Tibial nerve (tissue), 4 donors: ENCODE results near the gene KCNJ1. TPM values are rescaled to one million over a fixed set of nuclear protein-coding genes. Genes with fewer than 3 reads are reported as not detected.

ENCODE experiments used
- DNase-seq, 2 donors: peaks; one replicate each; pipeline ENCODE4 v3.0.0-alpha.2; 2019; ENCODE audit warnings: low spot score in 2 of 2
- H3K27ac ChIP-seq, 4 donors: fragments of 200-600 bp; sonication (generic) in 3 of 4; one replicate each; pipeline ENCODE4 v1.5.1; 2017 to 2019; ENCODE audit warnings: mild to moderate bottlenecking in 1 of 4
- H3K27me3 ChIP-seq, 2 donors: fragments of 200-600 bp; sonication (generic) in 1 of 2; one replicate each; pipeline versions ENCODE4 v1.5.1 to v1.6.0; 2017 to 2019
- H3K36me3 ChIP-seq, 3 donors: fragments of 200-600 bp; sonication (generic); one replicate each; pipeline ENCODE4 v1.5.1; 2018 to 2019
- H3K4me1 ChIP-seq, 4 donors: fragments of 200-600 bp; sonication (generic) in 3 of 4; one replicate each; pipeline ENCODE4 v1.5.1; 2017 to 2019
- H3K4me3 ChIP-seq, 4 donors: fragments of 200-600 bp; sonication (generic) in 3 of 4; one replicate each; pipeline ENCODE4 v1.5.1; 2017 to 2019; ENCODE audit warnings: mild to moderate bottlenecking in 1 of 4, moderate library complexity in 1 of 4
- H3K9me3 ChIP-seq, 4 donors: fragments of 200-600 bp; sonication (generic) in 3 of 4; one replicate each; pipeline ENCODE4 v1.5.1; 2017 to 2019
- EP300 ChIP-seq, 2 donors: sonication (generic); formaldehyde crosslinking; IDR thresholded peaks; one replicate each; pipeline ENCODE4 v1.6.1; 2017; ENCODE audit warnings: antibody characterized with exemption in 2 of 2, mild to moderate bottlenecking in 1 of 2
- POLR2A ChIP-seq, 2 donors: fragments of 450-650 bp; IDR thresholded peaks; one replicate each; pipeline ENCODE4 v1.6.1; 2017; ENCODE audit warnings: antibody characterized with exemption in 2 of 2, mild to moderate bottlenecking in 2 of 2, moderate library complexity in 2 of 2
- WGBS, 2 donors: methylation state at CpG; one replicate each; pipeline ENCODE4 v1.1.5; 2018; 5-methylcytosine and 5-hydroxymethylcytosine counted together
- total RNA-seq, 4 donors: library from RNA; depleted of rRNA; stranded (reverse); fragments of >200 nt; gene quantifications; one replicate each; pipeline ENCODE4 v1.1.0, GENCODE V29; 2016
- TF ChIP-seq, protein P1 (sequence below), 5 experiments: fragments of 200-600 bp in 3 of 5; fragments of 450-650 bp in 2 of 5; sonication (generic) in 3 of 5; IDR thresholded peaks; one replicate each; pipeline ENCODE4 v1.5.1; 2016 to 2019; ENCODE audit warnings: antibody characterized with exemption in 5 of 5, mild to moderate bottlenecking in 3 of 5, moderate library complexity in 2 of 5

KCNJ1 gene
- total RNA-seq, 4 donors from 2014 or later = not detected

GRCh38 chr11:128822130-128822529 lies 45.0 kb downstream of the KCNJ1 start:
- TF ChIP-seq POLR2A (IDR thresholded peaks at IDR 0.05) = no peak
- H3K27me3 ChIP-seq = peaks cover 0 to 12% of the 10 kb centered on the region in 2 donors
- H3K9me3 ChIP-seq = no peaks in the 10 kb centered on the region
- no peak for DNase-seq
- WGBS, 2 donors = 78 to 86% methylated on average over 2 of the region's 2 CpGs
- H3K27ac ChIP-seq = no peak overlapping the region
- no peak overlapping the region for H3K4me3 ChIP-seq
- peaks cover 0 to 10% (median 0%) of the 10 kb centered on the region in 4 donors for H3K4me1 ChIP-seq
- no peaks in the 10 kb centered on the region for H3K36me3 ChIP-seq

DNA sequence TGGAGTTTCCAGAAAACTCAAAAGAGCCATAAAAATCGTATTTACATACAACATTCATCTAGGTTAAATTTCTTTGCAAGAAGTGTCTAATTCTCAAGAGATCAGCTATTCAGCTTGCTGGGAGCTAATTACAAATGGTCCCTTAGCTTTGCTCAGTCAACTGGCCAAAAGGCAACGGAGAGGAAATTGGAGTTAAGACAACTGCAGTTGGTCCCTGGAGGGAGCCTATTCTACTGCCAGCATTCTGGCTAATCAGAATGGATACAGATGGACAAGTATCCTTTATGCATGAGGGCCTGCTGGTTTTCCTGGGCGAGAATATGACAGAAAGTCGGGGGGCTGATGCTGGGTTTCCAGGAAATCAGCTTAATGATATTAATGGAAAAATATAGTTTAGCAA lies 45.5 kb downstream of the KCNJ1 start:
- no peak for DNase-seq
- WGBS, 2 donors = 81 to 83% methylated on average over 4 of the region's 4 CpGs
- TF ChIP-seq, protein P1, sequence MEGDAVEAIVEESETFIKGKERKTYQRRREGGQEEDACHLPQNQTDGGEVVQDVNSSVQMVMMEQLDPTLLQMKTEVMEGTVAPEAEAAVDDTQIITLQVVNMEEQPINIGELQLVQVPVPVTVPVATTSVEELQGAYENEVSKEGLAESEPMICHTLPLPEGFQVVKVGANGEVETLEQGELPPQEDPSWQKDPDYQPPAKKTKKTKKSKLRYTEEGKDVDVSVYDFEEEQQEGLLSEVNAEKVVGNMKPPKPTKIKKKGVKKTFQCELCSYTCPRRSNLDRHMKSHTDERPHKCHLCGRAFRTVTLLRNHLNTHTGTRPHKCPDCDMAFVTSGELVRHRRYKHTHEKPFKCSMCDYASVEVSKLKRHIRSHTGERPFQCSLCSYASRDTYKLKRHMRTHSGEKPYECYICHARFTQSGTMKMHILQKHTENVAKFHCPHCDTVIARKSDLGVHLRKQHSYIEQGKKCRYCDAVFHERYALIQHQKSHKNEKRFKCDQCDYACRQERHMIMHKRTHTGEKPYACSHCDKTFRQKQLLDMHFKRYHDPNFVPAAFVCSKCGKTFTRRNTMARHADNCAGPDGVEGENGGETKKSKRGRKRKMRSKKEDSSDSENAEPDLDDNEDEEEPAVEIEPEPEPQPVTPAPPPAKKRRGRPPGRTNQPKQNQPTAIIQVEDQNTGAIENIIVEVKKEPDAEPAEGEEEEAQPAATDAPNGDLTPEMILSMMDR (IDR thresholded peaks at IDR 0.05) = no peak
- TF ChIP-seq POLR2A (IDR thresholded peaks at IDR 0.05) (no peak), EP300 (IDR thresholded peaks at IDR 0.05) (no peak)
- Histone ChIP-seq H3K27ac (no peak overlapping the region), H3K4me1 (peaks cover 0 to 10% (median 0%) of the 10 kb centered on the region in 4 donors), H3K36me3 (no peaks in the 10 kb centered on the region), H3K27me3 (peaks cover 0 to 12% of the 10 kb centered on the region in 2 donors), H3K4me3 (no peak overlapping the region), H3K9me3 (no peaks in the 10 kb centered on the region)

DNA sequence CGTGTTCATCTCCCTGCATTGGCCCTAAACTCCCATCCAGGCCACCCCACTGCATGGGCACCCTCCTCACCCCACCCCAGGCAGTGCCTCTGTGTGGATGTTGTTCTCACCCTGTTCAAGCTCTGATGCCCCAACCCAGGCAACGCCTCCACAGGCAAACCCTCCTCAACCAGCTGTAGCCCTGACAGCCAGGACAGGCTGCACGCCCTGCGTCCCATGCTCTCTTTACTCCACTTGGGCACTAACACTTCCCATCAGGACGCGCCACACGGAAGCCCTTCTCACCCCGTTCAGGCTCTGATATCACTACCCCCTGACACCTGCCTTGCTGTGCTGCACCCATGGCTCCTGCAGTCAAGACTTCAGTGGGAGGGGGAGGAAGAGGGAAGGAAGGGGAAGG lies 47.9 kb downstream of the KCNJ1 start:
- H3K4me3 ChIP-seq = no peak overlapping the region
- 91 to 92% methylated on average over 8 of the region's 8 CpGs for WGBS, 2 donors
- no peak for DNase-seq
- H3K4me1 ChIP-seq = peaks cover 0 to 12% (median 0%) of the 10 kb centered on the region in 4 donors
- H3K9me3 ChIP-seq = no peaks in the 10 kb centered on the region
- no peaks in the 10 kb centered on the region for H3K36me3 ChIP-seq
- TF ChIP-seq, protein P1 (IDR thresholded peaks at IDR 0.05) = no peak
- no peak for TF ChIP-seq POLR2A (IDR thresholded peaks at IDR 0.05)
- TF ChIP-seq EP300 (IDR thresholded peaks at IDR 0.05) = no peak
- H3K27me3 ChIP-seq = peaks cover 0 to 10% of the 10 kb centered on the region in 2 donors
- H3K27ac ChIP-seq = no peak overlapping the region

- Histone ChIP-seq H3K36me3 (peaks cover 0 to 9% (median 0%) of the 10 kb centered on the region in 3 donors), H3K9me3 (no peaks in the 10 kb centered on the region), H3K4me1 (peaks cover 0 to 6% (median 0%) of the 10 kb centered on the region in 4 donors), H3K27ac (no peak overlapping the region), H3K27me3 (no peaks in the 10 kb centered on the region), H3K4me3 (no peak overlapping the region)
- DNase-seq = peak; percentile 51 to 73
- WGBS, 2 donors = 32 to 42% methylated on average over 9 of the region's 9 CpGs
- TF ChIP-seq POLR2A (IDR thresholded peaks at IDR 0.05) (no peak), EP300 (IDR thresholded peaks at IDR 0.05) (peak in 1 of 2 donors; percentile 13)
- TF ChIP-seq, protein P1 (IDR thresholded peaks at IDR 0.05) = no peak
These were observed 52.0 kb downstream of the KCNJ1 start for GRCh38 chr11:128814856-128815705.

GRCh38 chr11:128813729-128814128 lies 53.4 kb downstream of the KCNJ1 start:
- no peak for DNase-seq
- no peaks in the 10 kb centered on the region for H3K9me3 ChIP-seq
- H3K4me3 ChIP-seq = no peak overlapping the region
- TF ChIP-seq, protein P1 (IDR thresholded peaks at IDR 0.05) = no peak
- TF ChIP-seq POLR2A (IDR thresholded peaks at IDR 0.05) (no peak), EP300 (IDR thresholded peaks at IDR 0.05) (no peak)
- no peaks in the 10 kb centered on the region for H3K27me3 ChIP-seq
- H3K36me3 ChIP-seq = peaks cover 0 to 13% (median 0%) of the 10 kb centered on the region in 3 donors
- WGBS, 2 donors = 92 to 94% methylated on average over 4 of the region's 4 CpGs
- no peak overlapping the region for H3K27ac ChIP-seq
- peaks cover 0 to 6% (median 0%) of the 10 kb centered on the region in 4 donors for H3K4me1 ChIP-seq
